D721Med (cell line): ENCODE measurements around the gene KRT27.

Experiments
- DNase-seq: peaks from one replicate; pipeline ENCODE4 v3.0.0; 2011; ENCODE audit warnings: low spot score; ENCODE audit not compliant: insufficient read length
- FAIRE-seq: peaks from 2 replicates; lab custom pipeline; 2011; peaks lifted over from hg19 to GRCh38; lab: Jason Lieb, UNC
- CTCF ChIP-seq: IDR thresholded peaks from 2 replicates; pipeline ENCODE4 v1.5.1; 2012; ENCODE audit warnings: mild to moderate bottlenecking, control low read depth; ENCODE audit not compliant: insufficient read depth; ENCODE audit errors: missing control alignments

The KRT27 gene

GRCh38 chr17:40778461-40778860 lies 3.9 kb downstream of the KRT27 start:
- TF ChIP-seq CTCF = no peak
- no peak for FAIRE-seq

GRCh38 chr17:40777971-40778370 lies 4.4 kb downstream of the KRT27 start:
- no peak for TF ChIP-seq CTCF

More at GRCh38 chr17:40778461-40778860, 3.9 kb downstream of the KRT27 start:
- DNase-seq = no peak

GRCh38 chr17:40777459-40777858 lies 4.9 kb downstream of the KRT27 start:
- TF ChIP-seq CTCF = no peak
- no peak for DNase-seq
- FAIRE-seq = no peak

More at GRCh38 chr17:40777971-40778370, 4.4 kb downstream of the KRT27 start:
- FAIRE-seq (no peak), DNase-seq (no peak)

GRCh38 chr17:40775945-40776344 lies 6.4 kb downstream of the KRT27 start:
- no peak for DNase-seq
- no peak for TF ChIP-seq CTCF
- FAIRE-seq = no peak

- no peak for FAIRE-seq
- no peak for DNase-seq
- no peak for TF ChIP-seq CTCF
Measured at GRCh38 chr17:40772101-40772500, 10.2 kb downstream of the KRT27 start, which contains the start of gene KRT26. KRT26 (minus strand) TSS chr17:40772201; CDS start chr17:40772113, 88 bp downstream.

GRCh38 chr17:40765657-40766056 lies 16.7 kb downstream of the KRT27 start:
- FAIRE-seq = no peak
- TF ChIP-seq CTCF = no peak
- no peak for DNase-seq

GRCh38 chr17:40763752-40764151 lies 18.6 kb downstream of the KRT27 start:
- FAIRE-seq (no peak), DNase-seq (no peak)
- no peak for TF ChIP-seq CTCF
